T-helper 17 cell (primary cell): ENCODE measurements around the gene SMTNL1. TPM values are rescaled to one million over a fixed set of nuclear protein-coding genes. Genes with fewer than 3 reads are reported as not detected.
A peak's percentile ranks its signal among the peaks of the same experiment; 100 is the strongest.

Source experiments
- ATAC-seq: fragments of 150-1000 bp; cut with Tn5 transposase; 2 replicates; pipeline ENCODE4 v1.10.0; 2021; ENCODE audit warnings: mild to moderate bottlenecking, moderate library complexity
- DNase-seq, 3 donors: peaks; one replicate each; pipeline versions ENCODE4 v3.0.0 to v3.0.0-alpha.2; 2020 to 2021
- H3K9me3 ChIP-seq: one replicate; pipeline ENCODE4 v1.7.0; 2013; ENCODE audit warnings: low read length, mild to moderate bottlenecking; ENCODE audit not compliant: control insufficient read depth, poor library complexity, severe bottlenecking
- H3K27ac Mint-ChIP-seq: one replicate; pipeline ENCODE4 v1.8.0; 2022; ENCODE audit warnings: mild to moderate bottlenecking, moderate library complexity, mixed read lengths
- H3K27me3 Mint-ChIP-seq: one replicate; pipeline ENCODE4 v1.8.0; 2022; ENCODE audit warnings: mixed read lengths
- H3K36me3 Mint-ChIP-seq: one replicate; pipeline ENCODE4 v1.8.0; 2022; ENCODE audit warnings: low read depth, mixed read lengths
- H3K4me1 Mint-ChIP-seq: one replicate; pipeline ENCODE4 v1.8.0; 2022; ENCODE audit warnings: mild to moderate bottlenecking, mixed read lengths
- H3K4me3 Mint-ChIP-seq: one replicate; pipeline ENCODE4 v1.8.0; 2022; ENCODE audit warnings: mild to moderate bottlenecking, moderate library complexity, mixed read lengths
- total RNA-seq, 4 donors: library from RNA in 2 of 4; stranded (reverse) in 2 of 4; gene quantifications; one replicate each; pipeline ENCODE4 v1.2.3 and lab custom pipeline; 2022 to 2026

Gene SMTNL1
- total RNA-seq, 2 donors from 2014 or later: not detected

DNA sequence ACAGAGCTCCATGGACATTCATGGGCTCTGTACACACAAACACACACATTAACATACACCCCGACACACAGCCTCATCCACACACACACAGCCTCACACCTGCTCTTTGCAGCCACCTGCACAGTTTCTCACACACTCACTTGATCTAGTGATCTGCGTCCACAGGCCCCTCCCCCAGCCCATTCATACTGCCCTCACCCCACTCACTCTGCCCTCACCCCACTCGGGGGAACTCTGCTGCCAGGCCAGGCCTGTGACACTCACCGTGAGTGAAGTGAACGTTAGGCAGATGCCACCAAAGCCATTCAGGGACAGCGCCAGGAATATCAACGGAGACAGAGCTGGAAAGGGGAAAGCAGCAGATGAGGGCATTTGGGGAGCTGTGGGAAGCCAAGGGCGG, 36.9 kb upstream of the SMTNL1 start:
- Mint-ChIP-seq H3K4me3 (no peak overlapping the region), H3K27me3 (no peaks in the 10 kb centered on the region), H3K36me3 (peaks cover 5% of the 10 kb centered on the region), H3K27ac (peak overlapping the region; percentile 4), H3K4me1 (peaks cover 7% of the 10 kb centered on the region)
- no peaks in the 10 kb centered on the region for H3K9me3 ChIP-seq
- ATAC-seq (no peak), DNase-seq (no peak)

DNA sequence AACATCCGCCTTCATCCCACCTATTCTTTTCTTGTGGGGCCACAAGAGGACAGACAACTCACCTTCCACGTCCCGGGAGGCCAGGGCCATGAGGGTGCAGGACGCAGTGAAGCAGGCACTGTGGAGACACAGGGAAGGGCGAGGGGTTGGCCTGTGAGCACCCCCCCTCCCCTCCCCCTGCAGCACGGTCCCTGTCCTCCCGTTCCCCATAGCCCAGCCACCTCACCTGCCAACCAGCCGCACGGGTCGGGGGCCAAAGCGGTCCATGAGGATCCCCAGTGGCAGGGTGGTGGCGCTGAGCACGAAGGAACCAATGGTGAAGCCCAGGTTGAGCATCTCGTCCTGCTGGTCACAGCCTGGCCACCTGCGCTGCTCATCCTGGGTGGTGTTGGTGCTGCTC, 36.5 kb upstream of the SMTNL1 start:
- no peaks in the 10 kb centered on the region for H3K27me3 Mint-ChIP-seq

DNA sequence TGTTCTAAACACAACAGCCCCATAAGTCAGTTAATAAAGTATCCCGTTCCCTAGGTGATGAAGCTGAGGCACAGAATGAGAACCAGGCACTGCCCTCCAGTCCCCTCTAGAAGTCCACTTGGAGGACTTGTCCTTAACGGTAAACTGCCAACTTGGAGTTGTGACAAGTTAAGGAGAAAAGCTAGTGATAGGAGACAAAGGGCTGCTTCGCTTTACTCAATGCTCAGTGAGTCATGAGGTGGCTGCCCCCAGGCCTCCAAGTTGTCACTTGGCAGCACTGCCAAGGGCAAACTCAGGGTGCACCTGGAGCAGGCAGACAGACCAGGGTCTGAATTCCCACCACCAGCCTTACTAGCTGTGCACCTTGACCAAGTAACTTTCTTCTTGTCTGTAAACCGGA, 35.4 kb upstream of the SMTNL1 start:
- H3K36me3 Mint-ChIP-seq: peaks cover 5% of the 10 kb centered on the region

More for the DNA sequence above, 36.5 kb upstream of the SMTNL1 start:
- H3K36me3 Mint-ChIP-seq: peaks cover 5% of the 10 kb centered on the region
- ATAC-seq (no peak), DNase-seq (no peak)
- H3K4me1 Mint-ChIP-seq: peaks cover 7% of the 10 kb centered on the region
- no peaks in the 10 kb centered on the region for H3K9me3 ChIP-seq
- H3K4me3 Mint-ChIP-seq: no peak overlapping the region
- H3K27ac Mint-ChIP-seq: no peak overlapping the region

DNA sequence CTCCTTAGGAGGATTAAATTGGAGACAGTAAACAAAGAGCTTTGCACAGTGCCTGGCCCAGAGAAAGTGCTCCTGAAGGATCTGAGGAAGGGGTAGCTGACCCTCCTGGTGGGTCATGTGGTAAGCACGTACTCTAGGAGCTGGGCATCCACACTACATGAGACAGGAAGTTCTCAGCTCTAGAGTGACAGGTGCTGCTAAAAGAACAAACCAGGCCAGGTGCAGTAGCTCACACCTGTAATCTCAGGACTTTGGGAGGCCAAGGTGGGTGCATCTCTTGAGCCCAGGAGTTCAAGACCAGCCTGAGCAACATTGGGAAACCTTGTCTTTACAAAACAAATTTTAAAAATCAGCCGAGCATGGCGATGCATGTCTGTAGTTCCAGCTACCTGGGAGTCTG, 35.0 kb upstream of the SMTNL1 start:
- no peaks in the 10 kb centered on the region for H3K9me3 ChIP-seq
- H3K4me3 Mint-ChIP-seq: no peak overlapping the region
- DNase-seq (no peak), ATAC-seq (no peak)
- no peaks in the 10 kb centered on the region for H3K27me3 Mint-ChIP-seq
- H3K4me1 Mint-ChIP-seq: peaks cover 7% of the 10 kb centered on the region
- peaks cover 5% of the 10 kb centered on the region for H3K36me3 Mint-ChIP-seq
- H3K27ac Mint-ChIP-seq: no peak overlapping the region

More for the DNA sequence above, 35.4 kb upstream of the SMTNL1 start:
- H3K27ac Mint-ChIP-seq: no peak overlapping the region
- DNase-seq (no peak), ATAC-seq (no peak)
- no peaks in the 10 kb centered on the region for H3K27me3 Mint-ChIP-seq
- no peaks in the 10 kb centered on the region for H3K9me3 ChIP-seq
- H3K4me3 Mint-ChIP-seq: no peak overlapping the region
- peaks cover 7% of the 10 kb centered on the region for H3K4me1 Mint-ChIP-seq

DNA sequence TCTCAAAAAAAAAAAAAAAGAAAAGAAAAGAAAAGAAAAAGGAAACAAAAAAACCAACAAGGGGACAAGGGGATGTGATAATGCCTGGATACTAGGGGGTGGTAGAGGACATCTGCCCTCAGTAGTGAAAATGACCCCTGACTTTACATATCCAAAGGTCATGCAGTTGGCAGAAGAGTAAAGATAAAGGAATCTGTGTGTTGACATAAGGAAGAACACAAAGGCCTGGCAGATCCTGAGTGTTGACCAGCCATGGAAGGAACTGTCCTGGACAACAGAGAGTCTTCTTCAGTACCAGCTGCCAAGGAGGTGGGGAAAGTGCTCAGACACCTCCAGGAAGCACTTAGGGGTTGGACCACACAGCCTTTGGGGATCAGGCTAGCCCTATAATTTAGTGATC, 34.5 kb upstream of the SMTNL1 start:
- DNase-seq (no peak), ATAC-seq (no peak)
- H3K27me3 Mint-ChIP-seq: no peaks in the 10 kb centered on the region
- H3K4me1 Mint-ChIP-seq: peaks cover 10% of the 10 kb centered on the region
- H3K27ac Mint-ChIP-seq: no peak overlapping the region
- no peak overlapping the region for H3K4me3 Mint-ChIP-seq
- H3K9me3 ChIP-seq: no peaks in the 10 kb centered on the region
- peaks cover 5% of the 10 kb centered on the region for H3K36me3 Mint-ChIP-seq

DNA sequence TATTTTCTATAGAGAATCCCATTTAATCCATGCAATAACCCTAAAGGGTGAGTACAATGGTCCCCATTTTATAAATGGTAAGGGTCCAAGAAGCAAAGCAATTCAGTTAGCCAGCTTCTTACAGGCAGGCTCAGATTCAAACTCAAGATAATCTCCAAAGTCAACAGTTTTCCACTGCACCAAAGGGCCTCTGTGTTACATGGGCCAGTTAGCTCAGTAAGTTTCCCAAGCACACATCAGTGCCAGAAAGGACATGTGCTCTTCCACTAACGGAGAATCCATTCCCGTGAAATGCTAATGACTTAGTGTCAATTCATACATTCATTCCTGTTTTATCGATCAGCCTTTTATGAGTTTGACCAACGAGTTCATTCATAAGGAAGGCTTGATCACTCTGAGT, 32.9 kb upstream of the SMTNL1 start:
- no peaks in the 10 kb centered on the region for H3K9me3 ChIP-seq
- Mint-ChIP-seq H3K4me3 (no peak overlapping the region), H3K4me1 (peaks cover 10% of the 10 kb centered on the region), H3K27ac (no peak overlapping the region), H3K36me3 (peaks cover 5% of the 10 kb centered on the region), H3K27me3 (no peaks in the 10 kb centered on the region)
- DNase-seq (no peak), ATAC-seq (no peak)

DNA sequence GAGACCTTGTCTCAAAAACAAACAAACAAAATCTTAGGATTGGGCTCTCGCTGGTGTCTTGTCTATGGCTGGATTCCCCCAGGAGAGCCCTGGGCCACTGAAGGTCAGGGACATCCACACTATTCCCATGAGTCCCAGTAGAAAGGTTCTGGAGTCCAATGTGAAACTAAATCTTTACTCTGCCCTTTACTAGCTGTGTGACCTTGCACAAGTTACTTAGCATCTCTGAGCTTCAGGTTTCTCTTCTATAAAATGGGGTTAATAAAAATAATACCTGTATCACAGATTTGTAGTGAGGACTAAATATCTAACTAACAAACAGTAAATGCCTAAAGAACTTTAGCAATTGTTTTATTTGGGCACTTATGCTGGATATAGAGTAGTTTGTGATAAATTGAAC, 30.9 kb upstream of the SMTNL1 start:
- H3K4me3 Mint-ChIP-seq: no peak overlapping the region
- DNase-seq (no peak), ATAC-seq (no peak)
- no peak overlapping the region for H3K27ac Mint-ChIP-seq
- H3K4me1 Mint-ChIP-seq: peaks cover 3% of the 10 kb centered on the region
- H3K9me3 ChIP-seq: no peaks in the 10 kb centered on the region
- no peaks in the 10 kb centered on the region for H3K36me3 Mint-ChIP-seq
- no peaks in the 10 kb centered on the region for H3K27me3 Mint-ChIP-seq

DNA sequence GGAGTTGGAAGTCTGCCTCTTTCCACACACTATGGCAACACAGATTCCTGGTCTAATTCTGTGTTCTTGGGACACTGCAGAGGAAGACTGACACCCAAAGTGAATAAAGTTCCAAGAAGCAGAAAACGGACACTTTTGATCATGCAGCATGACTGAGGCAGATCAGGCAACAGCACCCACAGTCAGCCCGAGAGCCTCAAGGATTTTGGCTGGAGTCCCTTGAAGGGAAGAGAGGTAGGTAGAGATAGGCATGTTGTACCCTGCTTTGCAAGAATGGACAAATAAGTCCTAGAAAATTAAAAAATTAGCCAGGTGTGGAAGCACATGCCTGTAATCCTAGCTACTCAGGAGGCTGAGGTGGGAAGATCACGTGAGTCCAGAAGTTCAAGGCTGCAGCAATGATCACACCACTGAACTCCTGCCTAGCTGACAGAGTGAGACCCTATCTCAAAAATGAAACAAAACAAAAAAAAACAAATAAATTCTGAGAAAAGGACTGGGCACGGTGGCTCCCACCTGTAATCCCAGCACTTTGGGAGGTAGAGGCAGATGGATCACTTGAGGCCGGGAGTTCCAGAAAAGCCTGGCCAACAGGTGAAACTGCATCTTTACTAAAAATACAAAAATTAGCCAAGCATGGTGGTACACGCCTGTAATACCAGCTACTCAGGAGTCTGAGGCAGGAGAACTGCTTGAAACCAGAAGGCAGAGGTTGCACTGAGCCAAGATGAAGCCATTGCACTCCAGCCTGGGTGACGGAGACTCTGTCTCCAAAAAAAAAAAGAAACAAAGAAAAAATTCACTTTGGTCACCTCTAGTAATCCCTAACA, 28.8 kb upstream of the SMTNL1 start:
- Mint-ChIP-seq H3K36me3 (no peaks in the 10 kb centered on the region), H3K27me3 (no peaks in the 10 kb centered on the region), H3K27ac (no peak overlapping the region), H3K4me1 (peaks cover 12% of the 10 kb centered on the region), H3K4me3 (no peak overlapping the region)
- H3K9me3 ChIP-seq: no peaks in the 10 kb centered on the region
- ATAC-seq (no peak), DNase-seq (no peak)

DNA sequence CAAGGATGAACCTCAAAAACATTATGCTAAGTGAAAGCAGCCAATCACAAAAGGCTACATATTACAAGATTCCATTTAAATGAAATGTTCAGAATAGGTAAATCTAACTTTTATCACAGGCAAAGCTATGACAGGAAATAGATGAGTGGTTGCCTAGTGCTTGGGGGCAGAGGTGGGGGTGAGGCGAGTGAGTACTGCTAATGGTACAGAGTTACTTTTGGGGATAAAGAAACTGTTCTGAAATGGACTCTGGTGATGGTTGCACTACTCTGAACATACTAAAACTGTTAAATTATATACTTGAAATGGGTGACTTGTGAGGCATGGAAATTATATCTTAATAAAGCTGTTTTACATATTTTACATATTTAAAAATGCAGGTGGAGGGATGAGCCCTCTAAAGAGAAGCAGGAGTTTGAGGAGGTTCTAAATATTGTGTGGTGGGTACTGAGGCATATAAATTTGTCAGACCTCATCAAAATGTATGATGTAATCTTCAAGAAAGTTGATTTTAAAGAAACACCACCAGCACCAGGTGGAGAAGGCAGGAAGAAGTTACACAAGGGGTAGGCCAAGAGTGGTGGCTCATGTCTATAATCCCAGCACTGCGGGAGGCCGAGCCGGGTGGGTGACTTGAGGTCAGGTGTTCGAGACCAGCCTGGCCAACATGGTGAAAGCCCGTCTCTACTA, 25.5 kb upstream of the SMTNL1 start:
- ATAC-seq: no peak
- Mint-ChIP-seq H3K36me3 (no peaks in the 10 kb centered on the region), H3K27me3 (no peaks in the 10 kb centered on the region), H3K27ac (peak overlapping the region; percentile 88), H3K4me1 (peaks cover 23% of the 10 kb centered on the region), H3K4me3 (no peak overlapping the region)
- no peaks in the 10 kb centered on the region for H3K9me3 ChIP-seq
- no peak for DNase-seq

DNA sequence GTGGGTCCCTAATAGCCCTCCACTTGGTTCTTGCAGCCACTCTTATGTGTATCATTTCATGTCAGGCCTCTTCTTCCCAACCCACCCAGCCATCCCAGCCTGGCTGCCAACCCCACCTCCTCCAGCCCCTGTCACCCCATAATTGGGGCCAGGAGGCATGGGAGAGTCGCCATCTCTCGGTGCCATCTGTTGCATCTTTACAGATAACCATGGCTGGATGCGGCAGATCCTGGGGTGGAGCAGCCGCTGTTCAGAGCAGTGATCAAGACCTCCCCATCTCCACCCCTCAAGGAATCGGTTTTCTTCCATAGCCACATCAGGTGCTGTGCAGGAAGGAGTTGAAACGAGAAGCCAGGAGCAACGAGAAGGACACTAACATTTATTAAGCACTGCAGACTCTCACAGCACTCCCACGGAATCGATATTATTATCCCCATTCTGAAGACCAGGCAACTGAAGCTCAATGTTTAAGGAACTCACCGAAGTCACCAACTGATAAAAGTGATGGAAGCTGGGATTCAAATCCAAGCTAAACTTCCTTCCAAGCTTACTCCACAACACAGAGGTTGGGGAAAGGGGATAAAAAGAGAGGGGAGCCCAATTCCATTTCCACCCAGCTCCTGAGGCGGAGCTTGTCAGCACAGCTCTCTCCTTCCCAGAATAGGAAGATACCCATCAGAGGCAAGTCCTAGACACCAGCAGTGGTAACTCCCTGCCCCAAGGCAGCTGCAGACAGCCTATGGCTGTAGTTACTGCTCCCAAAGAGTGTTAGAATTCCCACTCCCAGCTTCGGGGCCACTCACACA, 24.5 kb upstream of the SMTNL1 start:
- ATAC-seq (no peak), DNase-seq (no peak)
- no peaks in the 10 kb centered on the region for H3K9me3 ChIP-seq
- Mint-ChIP-seq H3K36me3 (no peaks in the 10 kb centered on the region), H3K4me1 (peaks cover 20% of the 10 kb centered on the region), H3K4me3 (no peak overlapping the region), H3K27ac (peak overlapping the region; percentile 88), H3K27me3 (no peaks in the 10 kb centered on the region)

DNA sequence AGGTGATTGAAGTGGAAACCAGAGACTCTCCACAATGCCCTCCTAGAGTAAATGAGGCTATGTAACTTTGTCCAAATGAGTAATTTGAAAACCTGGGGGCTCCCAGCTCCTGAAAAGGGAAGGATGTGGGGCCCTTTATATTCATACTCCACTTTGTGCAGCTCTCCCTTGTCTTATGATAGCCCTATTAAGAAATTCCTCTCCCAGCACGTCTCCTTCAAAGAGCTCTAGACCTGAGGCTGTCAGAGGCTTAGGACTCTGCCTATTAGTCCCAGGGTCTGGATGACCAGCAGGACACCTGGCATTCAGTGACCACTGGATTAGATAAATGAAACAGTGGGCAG, 24.0 kb upstream of the SMTNL1 start:
- Mint-ChIP-seq H3K27me3 (no peaks in the 10 kb centered on the region), H3K4me1 (peaks cover 20% of the 10 kb centered on the region), H3K27ac (no peak overlapping the region), H3K4me3 (peak overlapping the region; percentile 98), H3K36me3 (no peaks in the 10 kb centered on the region)
- no peak for ATAC-seq
- H3K9me3 ChIP-seq: no peaks in the 10 kb centered on the region
- DNase-seq: no peak

DNA sequence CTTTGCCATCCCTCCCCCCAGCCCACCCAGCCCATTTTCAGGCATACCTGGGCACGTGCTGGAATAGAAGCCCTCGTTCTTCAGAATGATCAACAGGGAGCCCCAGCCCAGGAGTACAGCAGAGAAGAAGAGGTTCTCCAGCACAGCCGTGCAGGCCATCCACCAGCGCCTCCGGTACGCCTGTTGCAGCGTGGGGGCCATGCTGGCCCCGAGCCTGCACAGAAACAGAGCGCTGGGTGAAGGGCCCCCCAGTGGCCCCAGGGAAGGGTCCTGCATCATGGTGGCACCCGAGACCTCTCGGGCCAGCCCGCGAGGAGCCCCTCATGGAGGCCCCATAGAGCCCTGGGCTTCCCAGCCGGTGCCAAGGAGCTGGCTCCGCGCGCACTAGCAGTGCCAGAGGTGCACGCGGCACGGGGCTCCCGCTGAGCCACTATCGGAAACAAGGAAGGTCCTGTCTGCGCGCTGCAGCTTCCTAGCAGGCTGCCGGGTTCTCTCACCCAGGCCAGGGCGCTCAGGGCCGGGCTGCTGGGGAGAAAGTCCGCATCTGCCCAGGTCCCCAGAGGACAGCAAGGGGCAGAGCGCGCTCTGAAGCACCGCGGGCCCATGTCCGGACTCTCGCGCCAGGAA, 23.4 kb upstream of the SMTNL1 start:
- no peaks in the 10 kb centered on the region for H3K27me3 Mint-ChIP-seq
- ATAC-seq (peak; percentile 71), DNase-seq (no peak)
- H3K27ac Mint-ChIP-seq: peak overlapping the region; percentile 90
- no peaks in the 10 kb centered on the region for H3K9me3 ChIP-seq
- no peaks in the 10 kb centered on the region for H3K36me3 Mint-ChIP-seq
- peaks cover 20% of the 10 kb centered on the region for H3K4me1 Mint-ChIP-seq
- peak overlapping the region; percentile 98 for H3K4me3 Mint-ChIP-seq
